ENCODE results near the gene UBE2L6. TPM values are rescaled to one million over a fixed set of nuclear protein-coding genes. Genes with fewer than 3 reads are reported as not detected.
"Not testable (repeated sequence)": the region's sequence is repeated elsewhere in the genome, so short reads cannot be mapped to it uniquely, and the experiment has no call there.

Gene UBE2L6
- total and polyA plus RNA-seq, 4 donors, result 41.5 to 114 (median 88.2) TPM

DNA sequence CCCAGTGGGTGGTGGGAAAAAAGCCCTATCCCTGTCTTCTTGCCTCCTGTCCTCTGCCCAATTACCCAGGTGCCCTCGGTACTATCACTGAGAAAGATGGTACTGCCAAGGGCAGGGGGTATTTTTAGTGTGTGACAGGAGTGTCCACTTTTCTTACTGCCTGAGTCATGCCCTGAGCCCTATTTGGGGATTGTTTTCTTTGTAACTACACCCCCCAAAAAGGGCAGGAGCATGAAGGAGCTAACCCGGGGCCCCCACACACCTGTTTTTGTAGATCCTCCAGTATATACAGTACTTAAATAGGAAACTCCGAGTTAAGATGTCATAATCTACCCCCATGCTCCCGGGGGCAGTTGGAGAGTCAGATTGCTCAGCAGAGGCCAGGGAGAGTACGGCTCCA is 26.3 kb downstream of the UBE2L6 start:
- H3K27ac ChIP-seq (ENCODE audit: low read depth, low read length), result no peak overlapping the region

DNA sequence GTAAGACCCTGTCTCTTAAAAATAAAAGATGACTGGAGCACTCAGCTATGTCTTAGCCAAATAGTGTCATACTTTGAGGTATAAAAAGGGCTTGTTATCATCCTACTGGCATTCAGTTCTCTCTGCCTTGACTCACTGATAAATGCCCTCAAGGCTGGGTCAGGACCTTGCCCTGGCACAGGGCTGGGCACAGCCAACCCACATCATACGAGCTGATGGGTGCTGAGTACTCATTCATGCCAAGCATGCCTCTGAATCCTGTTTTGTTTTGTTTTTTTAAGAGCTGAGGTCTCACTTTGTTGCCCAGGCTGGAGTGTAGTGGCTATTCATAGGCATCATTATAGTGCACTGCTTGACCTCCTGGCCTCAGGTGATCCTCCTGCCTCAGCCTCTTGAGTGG is 28.1 kb downstream of the UBE2L6 start:
- peaks cover 6% of the 10 kb centered on the region for H3K36me3 ChIP-seq (ENCODE audit: control insufficient read depth, insufficient read depth, low read length)
- H3K4me1 ChIP-seq (ENCODE audit: control insufficient read depth, insufficient read depth, low read length), result no peaks in the 10 kb centered on the region
- H3K27me3 ChIP-seq (ENCODE audit: control insufficient read depth, insufficient read depth, low read length), result no peaks in the 10 kb centered on the region
- no peaks in the 10 kb centered on the region for H3K9me3 ChIP-seq (ENCODE audit: control insufficient read depth, insufficient read depth, low read length)
- WGBS (ENCODE audit: insufficient coverage), result 88% methylated on average over 1 of the region's 1 CpG
- H3K4me3 ChIP-seq (ENCODE audit: low read depth, low read length), result no peak overlapping the region
- no peak overlapping the region for H3K27ac ChIP-seq (ENCODE audit: low read depth, low read length)
- DNase-seq (ENCODE audit: low read depth in 4 of 6, low spot score in 6 of 6), result no peak

More for the DNA sequence above, 26.3 kb downstream of the UBE2L6 start:
- Histone ChIP-seq H3K27me3 (ENCODE audit: control insufficient read depth, insufficient read depth, low read length) (no peaks in the 10 kb centered on the region), H3K4me1 (ENCODE audit: control insufficient read depth, insufficient read depth, low read length) (no peaks in the 10 kb centered on the region), H3K36me3 (ENCODE audit: control insufficient read depth, insufficient read depth, low read length) (peaks cover 12% of the 10 kb centered on the region), H3K9me3 (ENCODE audit: control insufficient read depth, insufficient read depth, low read length) (no peaks in the 10 kb centered on the region), H3K4me3 (ENCODE audit: low read depth, low read length) (no peak overlapping the region)
- WGBS (ENCODE audit: insufficient coverage), result 88% methylated on average over 3 of the region's 5 CpGs
- DNase-seq (ENCODE audit: low read depth in 4 of 6, low spot score in 6 of 6), result no peak

GRCh38 chr11:57536947-57537619 is 30.4 kb downstream of the UBE2L6 start, which contains the start of gene SMTNL1:
Gene SMTNL1, plus strand, starts transcription at chr11:57537595. Its CDS starts 5,048 bp downstream, at chr11:57542643.
- Histone ChIP-seq H3K4me1 (ENCODE audit: control insufficient read depth, insufficient read depth, low read length) (no peaks in the 10 kb centered on the region), H3K27me3 (ENCODE audit: control insufficient read depth, insufficient read depth, low read length) (no peaks in the 10 kb centered on the region), H3K27ac (ENCODE audit: low read depth, low read length) (no peak within 1 kb of the TSS), H3K4me3 (ENCODE audit: low read depth, low read length) (no peak within 1 kb of the TSS), H3K9me3 (ENCODE audit: control insufficient read depth, insufficient read depth, low read length) (no peaks in the 10 kb centered on the region), H3K36me3 (ENCODE audit: control insufficient read depth, insufficient read depth, low read length) (peaks cover 3% of the 10 kb centered on the region)
- WGBS (ENCODE audit: insufficient coverage), result 65% methylated on average over 13 of the region's 14 CpGs
- DNase-seq (ENCODE audit: low read depth in 4 of 6, low spot score in 6 of 6), result no peak

DNA sequence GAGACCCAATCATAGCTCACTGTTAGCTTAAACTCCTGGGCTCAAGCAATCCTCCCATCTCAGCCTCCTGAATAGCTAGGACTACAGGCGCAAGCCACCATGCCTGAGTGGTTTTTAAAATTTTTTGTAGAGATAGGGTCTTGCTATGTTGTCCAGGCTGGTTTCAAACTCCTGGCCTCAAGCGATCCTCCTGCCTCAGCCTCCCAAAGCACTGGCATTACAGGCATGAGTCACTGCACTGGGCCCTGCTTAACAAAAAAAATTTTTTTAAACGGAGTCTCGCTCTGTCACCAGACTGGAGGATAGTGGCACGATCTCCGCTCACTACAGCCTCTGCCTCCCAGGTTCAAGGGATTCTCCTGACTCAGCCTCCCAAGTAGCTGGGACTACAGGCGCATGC is 33.0 kb downstream of the UBE2L6 start:
- not testable (repeated sequence) for H3K4me3 ChIP-seq (ENCODE audit: low read depth, low read length); H3K4me1 ChIP-seq (ENCODE audit: control insufficient read depth, insufficient read depth, low read length); H3K36me3 ChIP-seq (ENCODE audit: control insufficient read depth, insufficient read depth, low read length); H3K9me3 ChIP-seq (ENCODE audit: control insufficient read depth, insufficient read depth, low read length); H3K27me3 ChIP-seq (ENCODE audit: control insufficient read depth, insufficient read depth, low read length); H3K27ac ChIP-seq (ENCODE audit: low read depth, low read length); DNase-seq (ENCODE audit: low read depth in 4 of 6, low spot score in 6 of 6)
- WGBS (ENCODE audit: insufficient coverage), result 83% methylated on average over 4 of the region's 7 CpGs

DNA sequence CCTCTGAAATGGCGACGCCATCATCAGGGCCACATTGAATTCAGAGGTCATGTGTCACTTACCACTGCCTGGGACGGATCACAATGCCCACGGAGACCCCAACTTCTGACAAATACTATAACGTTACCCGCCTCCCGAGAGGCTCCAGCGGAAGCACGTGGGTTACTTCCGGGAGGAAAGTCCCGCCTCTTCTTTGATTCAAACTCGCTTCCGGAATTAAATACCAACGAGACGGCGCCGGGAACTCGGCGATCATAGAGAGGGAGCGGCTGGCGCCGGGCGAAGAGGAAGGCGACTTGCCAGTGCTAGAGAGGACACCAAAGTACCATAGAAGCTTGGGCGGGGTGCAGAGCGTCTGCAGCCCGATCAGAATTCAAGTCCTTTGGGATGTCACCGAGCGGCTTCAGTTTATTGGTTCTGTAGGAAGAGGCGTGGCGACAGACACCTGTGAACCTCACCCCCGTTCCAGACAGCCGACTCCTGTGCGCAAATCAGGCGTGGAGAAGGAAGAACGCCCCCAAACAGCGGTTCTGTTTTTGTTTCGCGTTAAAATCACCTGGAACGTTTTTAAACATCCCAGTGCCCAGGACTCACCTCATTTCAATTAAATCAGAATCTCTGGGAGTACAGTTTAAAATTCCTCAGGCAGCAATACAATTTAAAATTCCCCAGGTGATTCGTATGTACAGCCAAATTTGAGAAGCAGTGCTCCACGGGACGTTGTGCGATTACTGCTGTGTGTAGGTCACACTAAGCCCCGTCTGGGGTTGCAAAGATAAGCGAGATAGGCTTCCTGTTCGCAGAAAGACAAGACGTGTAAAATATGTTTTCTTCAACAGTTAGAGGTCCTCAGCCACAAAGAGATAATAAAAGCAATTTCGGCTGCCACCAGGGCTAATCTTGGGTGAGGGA is 36.6 kb downstream of the UBE2L6 start, which contains the start of gene TIMM10:
Gene TIMM10 (minus strand): TSS at position 159 of the 912 bp plus-strand sequence. CDS start 565 bp downstream, outside the sequence.
- Histone ChIP-seq H3K27ac (ENCODE audit: low read depth, low read length) (peak within 1 kb of the TSS; percentile 29), H3K4me1 (ENCODE audit: control insufficient read depth, insufficient read depth, low read length) (peaks cover 9% of the 10 kb centered on the region), H3K9me3 (ENCODE audit: control insufficient read depth, insufficient read depth, low read length) (no peaks in the 10 kb centered on the region), H3K27me3 (ENCODE audit: control insufficient read depth, insufficient read depth, low read length) (no peaks in the 10 kb centered on the region), H3K4me3 (ENCODE audit: low read depth, low read length) (peak within 1 kb of the TSS; percentile 88), H3K36me3 (ENCODE audit: control insufficient read depth, insufficient read depth, low read length) (peaks cover 5% of the 10 kb centered on the region)
- under 1% methylated on average over 42 of the region's 49 CpGs for WGBS (ENCODE audit: insufficient coverage)
- peak; percentile 79 to 99 (median 94) for DNase-seq (ENCODE audit: low read depth in 4 of 6, low spot score in 6 of 6)

DNA sequence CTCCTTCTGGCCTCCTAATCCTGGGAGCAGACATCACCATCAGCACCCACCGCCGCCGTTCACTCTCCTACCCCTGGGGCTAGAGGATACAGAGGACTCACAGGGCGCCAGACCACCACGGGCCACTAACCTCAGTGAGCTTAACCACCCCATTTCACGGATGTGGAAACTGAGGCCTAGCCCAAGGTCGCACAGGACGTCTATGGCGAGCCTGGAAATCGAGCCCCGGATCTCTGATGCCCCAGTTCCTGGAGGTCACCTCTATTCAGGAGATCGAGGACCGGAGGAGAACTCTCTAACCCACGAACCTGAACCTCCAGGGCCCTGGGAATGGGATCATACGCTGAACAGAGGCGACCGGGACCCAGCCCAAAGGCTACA is 37.3 kb downstream of the UBE2L6 start:
- DNase-seq (ENCODE audit: low read depth in 4 of 6, low spot score in 6 of 6), result no peak
- Histone ChIP-seq H3K27me3 (ENCODE audit: control insufficient read depth, insufficient read depth, low read length) (no peaks in the 10 kb centered on the region), H3K36me3 (ENCODE audit: control insufficient read depth, insufficient read depth, low read length) (peaks cover 5% of the 10 kb centered on the region), H3K9me3 (ENCODE audit: control insufficient read depth, insufficient read depth, low read length) (no peaks in the 10 kb centered on the region), H3K4me3 (ENCODE audit: low read depth, low read length) (peak overlapping the region; percentile 88), H3K4me1 (ENCODE audit: control insufficient read depth, insufficient read depth, low read length) (peaks cover 9% of the 10 kb centered on the region), H3K27ac (ENCODE audit: low read depth, low read length) (peak overlapping the region; percentile 29)
- under 1% methylated on average over 17 of the region's 17 CpGs for WGBS (ENCODE audit: insufficient coverage)

- Histone ChIP-seq H3K27me3 (ENCODE audit: control insufficient read depth, insufficient read depth, low read length) (no peaks in the 10 kb centered on the region), H3K4me1 (ENCODE audit: control insufficient read depth, insufficient read depth, low read length) (peaks cover 9% of the 10 kb centered on the region), H3K9me3 (ENCODE audit: control insufficient read depth, insufficient read depth, low read length) (no peaks in the 10 kb centered on the region), H3K27ac (ENCODE audit: low read depth, low read length) (no peak overlapping the region), H3K4me3 (ENCODE audit: low read depth, low read length) (no peak overlapping the region), H3K36me3 (ENCODE audit: control insufficient read depth, insufficient read depth, low read length) (peaks cover 10% of the 10 kb centered on the region)
- DNase-seq (ENCODE audit: low read depth in 4 of 6, low spot score in 6 of 6), result no peak
These were observed 38.5 kb downstream of the UBE2L6 start for GRCh38 chr11:57529012-57529411.

DNA sequence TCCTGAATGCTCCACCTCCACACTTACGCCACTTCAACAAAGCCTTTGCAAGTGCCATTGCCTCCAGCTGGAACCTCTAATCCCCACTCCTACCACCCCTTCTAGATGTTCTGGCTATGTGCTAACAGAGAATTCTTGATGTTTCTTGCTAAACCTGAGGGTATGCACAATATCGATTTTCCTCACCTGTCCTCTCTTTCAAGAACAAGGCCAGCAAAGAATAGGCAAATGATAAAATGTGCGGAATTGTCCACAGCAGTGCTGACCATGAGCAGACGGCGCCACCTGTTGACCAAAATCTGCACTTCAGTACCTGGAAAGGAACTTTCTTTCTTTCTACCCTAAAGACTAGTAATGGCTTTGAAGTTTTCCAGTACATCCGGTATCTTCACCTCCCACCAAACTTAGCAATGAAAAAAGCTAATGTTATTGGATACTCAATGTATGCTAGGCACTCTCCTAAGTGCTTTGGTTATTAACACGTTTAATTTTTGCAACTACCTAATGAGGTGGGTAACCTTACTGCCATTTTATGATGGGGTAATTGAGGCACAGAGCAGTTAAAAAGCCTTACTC is 40.3 kb downstream of the UBE2L6 start:
- H3K4me3 ChIP-seq (ENCODE audit: low read depth, low read length), result no peak overlapping the region
- H3K27me3 ChIP-seq (ENCODE audit: control insufficient read depth, insufficient read depth, low read length), result no peaks in the 10 kb centered on the region
- DNase-seq (ENCODE audit: low read depth in 4 of 6, low spot score in 6 of 6), result peak in 5 of 6 donors; percentile 47 to 87 (median 52)
- no peak overlapping the region for H3K27ac ChIP-seq (ENCODE audit: low read depth, low read length)
- H3K9me3 ChIP-seq (ENCODE audit: control insufficient read depth, insufficient read depth, low read length), result no peaks in the 10 kb centered on the region
- H3K36me3 ChIP-seq (ENCODE audit: control insufficient read depth, insufficient read depth, low read length), result peaks cover 12% of the 10 kb centered on the region
- H3K4me1 ChIP-seq (ENCODE audit: control insufficient read depth, insufficient read depth, low read length), result peaks cover 9% of the 10 kb centered on the region
- WGBS (ENCODE audit: insufficient coverage), result 26% methylated on average over 3 of the region's 7 CpGs

- 89% methylated on average over 4 of the region's 4 CpGs for WGBS (ENCODE audit: insufficient coverage)
- H3K9me3 ChIP-seq (ENCODE audit: control insufficient read depth, insufficient read depth, low read length), result no peaks in the 10 kb centered on the region
These were observed 44.1 kb downstream of the UBE2L6 start for GRCh38 chr11:57523419-57523818.

More at GRCh38 chr11:57523419-57523818, 44.1 kb downstream of the UBE2L6 start:
- DNase-seq (ENCODE audit: low read depth in 4 of 6, low spot score in 6 of 6), result no peak
- Histone ChIP-seq H3K36me3 (ENCODE audit: control insufficient read depth, insufficient read depth, low read length) (peaks cover 7% of the 10 kb centered on the region), H3K4me1 (ENCODE audit: control insufficient read depth, insufficient read depth, low read length) (no peaks in the 10 kb centered on the region), H3K27me3 (ENCODE audit: control insufficient read depth, insufficient read depth, low read length) (no peaks in the 10 kb centered on the region), H3K27ac (ENCODE audit: low read depth, low read length) (no peak overlapping the region), H3K4me3 (ENCODE audit: low read depth, low read length) (no peak overlapping the region)

All from spinal cord (tissue), 10 donors.